Measurements from ENCODE around the gene HRK. TPM values are rescaled to one million over a fixed set of nuclear protein-coding genes. Genes with fewer than 3 reads are reported as not detected.

The HRK gene
- total and polyA plus RNA-seq, 2 of the 13 experiments (the other 11 are each of a cell fraction or from before 2014, with no cell fraction given), result 0.02 TPM; not detected in 1

GRCh38 chr12:116882742-116883141 lies 1.5 kb upstream of the HRK start:
- peaks cover 30% of the 10 kb centered on the region for H3K4me1 ChIP-seq (ENCODE audit: insufficient read depth, low read length)
- no peak overlapping the region for H2AFZ ChIP-seq (ENCODE audit: low read length)
- no peaks in the 10 kb centered on the region for H3K9me3 ChIP-seq (ENCODE audit: low read length)
- H3K27me3 ChIP-seq (ENCODE audit: control insufficient read depth in 1 of 2, insufficient read depth in 2 of 2, low read length in 2 of 2), result peaks cover 18 to 72% of the 10 kb centered on the region in 2 experiments
- ATAC-seq (0 out of 3 replicates have a peak, but pooled peaks have one; percentile 11), DNase-seq (ENCODE audit: low spot score) (no peak), FAIRE-seq (no peak)
- in situ Hi-C loops (cut with HindIII; ENCODE audit: extremely low pct_ligation_motif_present, low pct_unique_long_range_greater_than_20kb), result loop anchor here (5.0 kb wide), 1 partner anchor 180 kb away; no protein-coding TSS in a partner anchor
- H3K9ac ChIP-seq (ENCODE audit: insufficient read depth, low read depth, low read length), result no peak overlapping the region
- BruUV-seq (replicated peaks), result no TSS peak
- ChIA-PET CTCF (ENCODE audit: low intra/inter-chr PET ratio, low total read pairs) (no interaction called here), POLR2A (no interaction called here)
- no peak overlapping the region for H3K4me3 ChIP-seq (replicated peaks in 1 of 3; ENCODE audit: insufficient read depth in 1 of 3, low read depth in 2 of 3, low read length in 3 of 3)
- H4K20me1 ChIP-seq (ENCODE audit: insufficient read depth, low read length), result no peaks in the 10 kb centered on the region
- H3K27ac ChIP-seq (ENCODE audit: extremely low read length, insufficient read depth, low read length), result no peak overlapping the region
- no peaks in the 10 kb centered on the region for H3K79me2 ChIP-seq (ENCODE audit: insufficient read depth, low read length)
- H3K4me2 ChIP-seq (ENCODE audit: low read depth, low read length), result no peak overlapping the region
- WGBS (ENCODE audit: low lambda C conversion rate), result 15% methylated on average over 5 of the region's 6 CpGs
- TF ChIP-seq CTCF (CRISPR knock-in tag; IDR thresholded peaks at IDR 0.05) (peak; percentile 49), ZSCAN9 (CRISPR knock-in tag; IDR thresholded peaks at IDR 0.05; ENCODE audit: borderline replicate concordance) (no peak), EZH2 (conservative IDR thresholded peaks at IDR 0.05; ENCODE audit: low read depth, low read length) (no peak), HHEX (CRISPR knock-in tag; IDR thresholded peaks at IDR 0.05) (no peak), STAG1 (CRISPR knock-in tag; IDR thresholded peaks at IDR 0.05) (peak; percentile 55)
- intact Hi-C loops (cut with micrococcal nuclease; ENCODE audit: unreplicated experiment), result loop anchor here (2.0 kb wide), 1 partner anchor 180 kb away; no protein-coding TSS in a partner anchor
- no peaks in the 10 kb centered on the region for H3K36me3 ChIP-seq (replicated peaks in 1 of 2; ENCODE audit: control insufficient read depth in 1 of 2, insufficient read depth in 2 of 2, low read length in 2 of 2)

DNA sequence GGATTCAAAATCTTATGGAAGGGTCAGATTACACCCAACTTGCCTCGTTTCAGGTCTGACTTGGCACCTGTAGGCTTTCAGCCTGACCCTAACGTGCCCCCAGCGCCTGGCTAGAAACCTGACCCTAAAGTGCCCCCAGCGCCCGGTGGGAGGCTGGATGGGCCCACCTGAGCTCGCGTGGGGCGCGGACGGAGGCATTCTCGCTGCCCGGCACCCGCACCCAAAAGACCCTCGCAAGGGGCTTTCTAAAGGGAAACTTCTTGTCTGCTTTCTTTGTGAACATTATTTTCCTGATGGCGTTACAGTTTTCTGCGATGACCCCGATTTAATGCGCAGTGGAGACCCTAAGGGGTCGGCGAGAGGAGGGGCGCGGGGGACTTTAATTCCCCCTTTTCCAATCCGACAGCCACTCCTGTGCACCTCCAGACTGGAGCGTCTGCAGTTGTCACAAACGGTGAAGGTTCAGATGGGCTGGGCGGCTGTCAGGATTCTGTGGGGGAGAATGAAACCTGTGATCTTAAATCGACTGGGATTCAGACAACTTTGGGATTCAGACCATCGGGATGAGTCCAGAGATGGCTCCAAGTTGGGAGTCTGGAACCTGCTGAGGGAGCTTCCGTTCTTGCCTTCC lies 751 bp upstream of the HRK start:
- ChIA-PET POLR2A (no interaction called here), CTCF (ENCODE audit: low intra/inter-chr PET ratio, low total read pairs) (no interaction called here)
- Histone ChIP-seq H3K4me3 (replicated peaks in 1 of 3; ENCODE audit: insufficient read depth in 1 of 3, low read depth in 2 of 3, low read length in 3 of 3) (peak overlapping the region in 1 of 3 experiments; percentile 58; a peak in 3 of 6 replicates), H3K9ac (ENCODE audit: insufficient read depth, low read depth, low read length) (no peak overlapping the region), H3K9me3 (ENCODE audit: low read length) (no peaks in the 10 kb centered on the region), H3K4me2 (ENCODE audit: low read depth, low read length) (peak overlapping the region; percentile 84), H4K20me1 (ENCODE audit: insufficient read depth, low read length) (no peaks in the 10 kb centered on the region), H3K4me1 (ENCODE audit: insufficient read depth, low read length) (peaks cover 30% of the 10 kb centered on the region), H2AFZ (ENCODE audit: low read length) (no peak overlapping the region), H3K79me2 (ENCODE audit: insufficient read depth, low read length) (no peaks in the 10 kb centered on the region), H3K27ac (ENCODE audit: extremely low read length, insufficient read depth, low read length) (no peak overlapping the region), H3K36me3 (replicated peaks in 1 of 2; ENCODE audit: control insufficient read depth in 1 of 2, insufficient read depth in 2 of 2, low read length in 2 of 2) (no peaks in the 10 kb centered on the region), H3K27me3 (ENCODE audit: control insufficient read depth in 1 of 2, insufficient read depth in 2 of 2, low read length in 2 of 2) (peaks cover 18 to 71% of the 10 kb centered on the region in 2 experiments)
- intact Hi-C loops (cut with micrococcal nuclease; ENCODE audit: unreplicated experiment), result loop anchor here (2.0 kb wide), 1 partner anchor 179 kb away; no protein-coding TSS in a partner anchor
- BruUV-seq (replicated peaks), result no TSS peak
- in situ Hi-C loops (cut with HindIII; ENCODE audit: extremely low pct_ligation_motif_present, low pct_unique_long_range_greater_than_20kb), result loop anchor here (5.0 kb wide), 1 partner anchor 180 kb away; no protein-coding TSS in a partner anchor
- 4% methylated on average over 27 of the region's 29 CpGs for WGBS (ENCODE audit: low lambda C conversion rate)
- no peak for ATAC-seq
- no peak for FAIRE-seq
- no peak for DNase-seq (ENCODE audit: low spot score)
- TF ChIP-seq GLI4 (CRISPR knock-in tag; IDR thresholded peaks at IDR 0.05; ENCODE audit: borderline replicate concordance) (no peak), ARHGAP35 (CRISPR knock-in tag; IDR thresholded peaks at IDR 0.05; ENCODE audit: borderline replicate concordance) (no peak), ISL2 (CRISPR knock-in tag; IDR thresholded peaks at IDR 0.05) (no peak), ZNF652 (CRISPR knock-in tag; IDR thresholded peaks at IDR 0.05; ENCODE audit: borderline replicate concordance, low read depth) (no peak), NFKB2 (CRISPR knock-in tag; IDR thresholded peaks at IDR 0.05; ENCODE audit: borderline replicate concordance) (0 out of 2 replicates have a peak, but pooled peaks have one; percentile 29), THYN1 (CRISPR knock-in tag; IDR thresholded peaks at IDR 0.05; ENCODE audit: borderline replicate concordance, low read depth) (no peak), SRSF9 (IDR thresholded peaks at IDR 0.05; ENCODE audit: borderline replicate concordance, insufficient read depth, low read depth, low read length, poor library complexity, severe bottlenecking) (no peak)
